Endometrial microvascular endothelial cells (primary cell): ENCODE data around the gene LUM. TPM values are rescaled to one million over a fixed set of nuclear protein-coding genes. Genes with fewer than 3 reads are reported as not detected.
"Not testable (repeated sequence)": the region's sequence is repeated elsewhere in the genome, so short reads cannot be mapped to it uniquely, and the experiment has no call there.

ENCODE experiments used
- in situ Hi-C: cut with HindIII; loops from 2 replicates; pipeline ENCODE4 v1.10.0; 2017; ENCODE audit warnings: low sequenced_read_pairs, low pct_unique_long_range_greater_than_20kb; ENCODE audit errors: inconsistent ontology term
- total RNA-seq: library from RNA; depleted of rRNA; stranded (reverse); fragments of >200 nt; gene quantifications from one replicate; pipeline ENCODE4 v1.2.3, GENCODE V29; 2015; ENCODE audit errors: inconsistent ontology term

Gene LUM
- total RNA-seq, 1 donor from 2014 or later, result 1.9 TPM

- in situ Hi-C loops, result not testable (repeated sequence)
Observed at GRCh38 chr12:91089953-91090352, 21.3 kb downstream of the LUM start.

GRCh38 chr12:91080041-91080440 lies 31.3 kb downstream of the LUM start:
- in situ Hi-C loops, result no loop called here

- in situ Hi-C loops, result no loop called here
Observed at GRCh38 chr12:91078501-91078900, 32.8 kb downstream of the LUM start.

GRCh38 chr12:91077228-91077954 lies 33.9 kb downstream of the LUM start:
- in situ Hi-C loops, result no loop called here

- in situ Hi-C loops, result no loop called here
Observed at GRCh38 chr12:91074851-91075250, 36.4 kb downstream of the LUM start.

GRCh38 chr12:91074154-91074709 lies 37.1 kb downstream of the LUM start:
- in situ Hi-C loops, result no loop called here

GRCh38 chr12:91073426-91073825 lies 37.9 kb downstream of the LUM start:
- in situ Hi-C loops, result no loop called here

GRCh38 chr12:91072931-91073330 lies 38.4 kb downstream of the LUM start:
- in situ Hi-C loops, result no loop called here

- in situ Hi-C loops, result no loop called here
Observed at GRCh38 chr12:91070936-91071335, 40.4 kb downstream of the LUM start.

GRCh38 chr12:91065396-91065795 lies 45.9 kb downstream of the LUM start:
- in situ Hi-C loops, result no loop called here

- in situ Hi-C loops, result no loop called here
Observed at GRCh38 chr12:91064640-91065039, 46.7 kb downstream of the LUM start.

GRCh38 chr12:91061091-91061490 lies 50.2 kb downstream of the LUM start:
- in situ Hi-C loops, result no loop called here

- in situ Hi-C loops, result no loop called here
Observed at GRCh38 chr12:91059211-91059610, 52.1 kb downstream of the LUM start.

- in situ Hi-C loops, result no loop called here
Observed at GRCh38 chr12:91058786-91059185, 52.5 kb downstream of the LUM start.

- in situ Hi-C loops, result no loop called here
Observed at GRCh38 chr12:91057368-91058165, 53.7 kb downstream of the LUM start, which contains the start of gene KERA. Gene KERA (minus strand): TSS chr12:91058024. CDS start chr12:91056281, 1,743 bp downstream.

- in situ Hi-C loops, result no loop called here
Observed at GRCh38 chr12:91056488-91056887, 54.8 kb downstream of the LUM start.

- in situ Hi-C loops, result no loop called here
Observed at GRCh38 chr12:91055976-91056375, 55.3 kb downstream of the LUM start.

GRCh38 chr12:91053951-91054715 lies 57.2 kb downstream of the LUM start:
- in situ Hi-C loops, result no loop called here
